Activated naive CD4-positive, alpha-beta T cell treated with anti-CD3 and anti-CD28 coated beads, Interleukin-2, amount 50 U/mL, for 72 hours (primary cell): ENCODE measurements around the gene TDRKH. TPM values are rescaled to one million over a fixed set of nuclear protein-coding genes. Genes with fewer than 3 reads are reported as not detected.
A peak's percentile ranks its signal among the peaks of the same experiment; 100 is the strongest.

Source experiments
- ATAC-seq, 2 donors: fragments of 150-1000 bp; cut with Tn5 transposase; 2 replicates each; pipeline ENCODE4 v1.10.0; 2021; ENCODE audit warnings: mild to moderate bottlenecking in 2 of 2, moderate library complexity in 2 of 2
- DNase-seq, 2 donors: peaks; one replicate each; pipeline ENCODE4 v3.0.0; 2021 to 2022; ENCODE audit warnings: low spot score in 2 of 2
- H3K27ac Mint-ChIP-seq, 2 donors: one replicate each; pipeline ENCODE4 v1.8.0; 2022; ENCODE audit warnings: mild to moderate bottlenecking in 2 of 2, mixed read lengths in 2 of 2
- H3K36me3 Mint-ChIP-seq, 2 donors: one replicate each; pipeline ENCODE4 v1.8.0; 2022; ENCODE audit warnings: mixed read lengths in 2 of 2
- H3K9me3 Mint-ChIP-seq, 2 donors: one replicate each; pipeline ENCODE4 v1.8.0; 2022; ENCODE audit warnings: mixed read lengths in 2 of 2
- total RNA-seq, 2 donors: library from RNA; stranded (reverse); gene quantifications; one replicate each; pipeline ENCODE4 v1.2.3, GENCODE V29; 2022

Gene TDRKH
- total RNA-seq, 2 donors from 2014 or later = 25.1 to 30.7 TPM

DNA sequence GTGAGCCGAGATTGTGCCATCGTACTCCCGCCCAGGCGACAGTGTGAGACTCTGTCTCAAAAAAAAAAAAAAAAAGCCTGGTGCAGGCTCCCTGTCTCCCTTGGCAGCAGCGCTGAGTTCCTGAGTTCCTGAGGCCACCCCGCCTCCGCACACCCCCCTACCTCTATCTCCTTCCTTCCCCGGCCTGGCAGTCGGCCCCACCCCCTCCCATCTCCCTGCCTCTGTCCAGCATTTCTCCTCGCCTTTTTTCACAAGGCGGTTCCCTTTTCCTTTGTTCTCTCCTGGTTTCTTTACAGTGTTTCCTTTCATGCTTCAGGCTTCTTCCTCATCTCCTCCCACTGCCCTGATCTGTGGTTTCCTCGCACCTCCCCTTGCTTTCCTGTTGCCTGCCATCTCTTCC is 38.6 kb upstream of the TDRKH start:
- Mint-ChIP-seq H3K36me3 (no peaks in the 10 kb centered on the region), H3K9me3 (no peaks in the 10 kb centered on the region), H3K27ac (peak overlapping the region; percentile 16 to 70)
- DNase-seq (no peak), ATAC-seq (peak in 1 of 2 donors; percentile 9)

DNA sequence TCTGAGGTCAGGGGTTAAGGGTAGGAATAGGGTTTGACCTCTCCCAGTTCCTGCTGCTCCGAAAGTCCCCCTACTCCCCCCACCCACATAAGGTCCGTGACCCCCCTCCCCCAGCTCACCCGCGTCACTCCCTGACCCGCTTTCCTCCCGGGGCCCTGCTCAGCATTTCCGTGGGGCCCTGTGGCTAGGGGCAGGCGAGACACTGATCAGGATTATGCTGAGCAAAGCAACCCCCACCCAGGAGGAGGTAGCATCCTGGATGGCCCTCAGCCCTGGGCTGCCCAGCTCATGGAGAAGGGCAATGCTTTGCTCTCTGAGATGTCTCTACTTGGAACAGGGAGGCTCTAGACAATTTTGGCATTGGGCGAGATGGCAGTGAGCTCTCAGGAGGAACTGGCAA is 37.6 kb upstream of the TDRKH start:
- no peak for DNase-seq
- no peak for ATAC-seq
- Mint-ChIP-seq H3K36me3 (no peaks in the 10 kb centered on the region), H3K9me3 (no peaks in the 10 kb centered on the region), H3K27ac (peak overlapping the region; percentile 65 to 70)

DNA sequence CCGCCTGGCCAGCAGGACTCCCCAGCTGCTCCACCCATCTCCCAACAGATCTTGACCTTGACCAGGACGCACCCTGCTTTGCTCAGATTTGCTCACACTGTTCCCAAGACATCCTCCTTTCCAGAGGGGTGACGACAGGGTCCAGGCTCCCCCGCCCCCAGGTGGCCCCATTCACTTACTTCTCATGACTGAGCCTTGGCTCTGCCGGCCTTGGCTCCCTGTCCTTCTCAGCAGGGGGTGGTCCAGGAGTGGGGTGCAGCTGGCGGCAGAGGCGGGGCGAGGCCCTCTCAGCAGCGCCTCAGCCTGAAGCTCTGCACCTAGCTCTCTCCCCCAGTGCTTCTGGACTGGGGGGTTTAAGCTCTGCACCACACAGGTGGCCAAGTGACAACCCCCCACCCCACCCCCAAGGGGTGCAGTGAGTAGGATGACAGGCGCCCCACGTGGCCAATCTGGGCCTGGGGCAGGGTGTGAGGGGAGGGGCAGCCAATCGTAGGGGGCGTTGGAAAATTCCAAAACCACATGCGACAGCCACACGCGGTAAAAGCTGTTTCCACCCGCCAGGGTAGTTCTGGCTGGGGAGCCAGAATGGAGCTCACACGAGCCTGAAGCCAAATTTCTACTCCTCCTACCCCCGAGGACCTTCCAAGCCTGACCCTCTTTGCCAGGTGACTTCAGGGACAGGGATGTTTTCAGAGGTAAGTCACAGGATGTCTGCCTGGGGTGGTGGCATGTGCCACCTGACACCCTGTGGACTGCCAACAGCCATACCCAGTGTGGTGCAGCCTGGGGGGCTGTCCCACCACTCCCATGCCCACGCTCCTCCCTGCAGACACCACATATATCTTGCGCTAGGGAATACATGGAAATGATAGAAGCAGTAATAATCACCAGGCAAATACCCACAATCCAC is 35.7 kb upstream of the TDRKH start:
- no peaks in the 10 kb centered on the region for H3K36me3 Mint-ChIP-seq
- peak overlapping the region in 1 of 2 donors; percentile 58 for H3K27ac Mint-ChIP-seq
- ATAC-seq (peak in 1 of 2 donors; percentile 5), DNase-seq (no peak)
- no peaks in the 10 kb centered on the region for H3K9me3 Mint-ChIP-seq

DNA sequence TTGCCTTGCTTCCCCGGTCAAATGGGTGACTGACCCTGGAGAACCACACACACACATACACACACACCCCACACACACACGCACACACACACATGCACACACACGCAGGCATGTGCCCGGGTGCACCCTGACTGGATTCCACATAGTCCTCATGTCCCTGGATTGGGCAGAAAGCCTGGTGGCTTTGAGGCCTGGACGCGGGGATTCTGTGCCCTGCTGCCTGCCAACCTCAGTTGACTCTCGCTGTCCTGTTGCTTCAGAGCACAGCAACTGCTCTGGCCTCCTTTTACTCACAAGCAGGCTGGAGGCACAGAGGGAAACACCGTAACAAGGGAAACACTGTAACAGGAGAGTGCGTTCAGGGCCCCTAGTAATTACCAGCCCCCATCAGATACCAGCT is 34.9 kb upstream of the TDRKH start:
- ATAC-seq (no peak), DNase-seq (no peak)
- Mint-ChIP-seq H3K9me3 (no peaks in the 10 kb centered on the region), H3K27ac (peak overlapping the region in 1 of 2 donors; percentile 58), H3K36me3 (no peaks in the 10 kb centered on the region)

- no peaks in the 10 kb centered on the region for H3K36me3 Mint-ChIP-seq
- no peaks in the 10 kb centered on the region for H3K9me3 Mint-ChIP-seq
- DNase-seq (no peak), ATAC-seq (no peak)
- H3K27ac Mint-ChIP-seq = peak overlapping the region in 1 of 2 donors; percentile 40
Observed at GRCh38 chr1:151823175-151823574, 32.9 kb upstream of the TDRKH start.

GRCh38 chr1:151822404-151822803 is 32.1 kb upstream of the TDRKH start:
- DNase-seq = no peak
- peak; percentile 42 to 59 for ATAC-seq
- H3K36me3 Mint-ChIP-seq = no peaks in the 10 kb centered on the region
- peak overlapping the region; percentile 46 to 68 for H3K27ac Mint-ChIP-seq
- H3K9me3 Mint-ChIP-seq = no peaks in the 10 kb centered on the region

- H3K27ac Mint-ChIP-seq = peak overlapping the region; percentile 63 to 78
- H3K36me3 Mint-ChIP-seq = no peaks in the 10 kb centered on the region
Observed at GRCh38 chr1:151820940-151821339, 30.6 kb upstream of the TDRKH start.

GRCh38 chr1:151819976-151820623 is 29.8 kb upstream of the TDRKH start:
- no peaks in the 10 kb centered on the region for H3K9me3 Mint-ChIP-seq
- DNase-seq (no peak), ATAC-seq (peak; percentile 80 to 84)
- no peaks in the 10 kb centered on the region for H3K36me3 Mint-ChIP-seq
- H3K27ac Mint-ChIP-seq = peak overlapping the region; percentile 63 to 78

More at GRCh38 chr1:151820940-151821339, 30.6 kb upstream of the TDRKH start:
- H3K9me3 Mint-ChIP-seq = no peaks in the 10 kb centered on the region
- ATAC-seq (peak; percentile 5 to 32), DNase-seq (no peak)

GRCh38 chr1:151819227-151819835 is 29.0 kb upstream of the TDRKH start:
- H3K27ac Mint-ChIP-seq = peak overlapping the region; percentile 17 to 63
- ATAC-seq = no peak
- no peak for DNase-seq
- no peaks in the 10 kb centered on the region for H3K36me3 Mint-ChIP-seq
- no peaks in the 10 kb centered on the region for H3K9me3 Mint-ChIP-seq

DNA sequence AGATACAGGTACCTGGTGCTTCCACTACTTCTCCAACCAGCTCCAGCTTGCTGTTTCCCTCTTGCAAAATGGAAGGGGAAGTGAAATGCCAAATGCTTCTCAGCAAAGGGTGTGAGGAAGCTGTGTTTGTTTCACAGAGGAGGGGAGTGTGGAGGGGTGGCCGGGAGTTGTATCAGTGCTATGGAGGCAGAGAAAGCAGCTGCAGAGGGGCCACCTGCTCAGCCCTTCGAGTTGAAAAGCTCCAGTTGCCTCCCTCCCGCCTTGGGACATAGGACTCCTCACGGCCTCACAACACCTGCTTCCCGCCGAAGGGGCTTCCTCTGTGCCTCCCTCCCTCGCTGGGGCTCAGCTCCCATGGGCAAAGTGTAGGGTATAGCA is 27.0 kb upstream of the TDRKH start:
- no peak for ATAC-seq
- DNase-seq = no peak
- H3K9me3 Mint-ChIP-seq = no peaks in the 10 kb centered on the region
- no peaks in the 10 kb centered on the region for H3K36me3 Mint-ChIP-seq
- no peak overlapping the region for H3K27ac Mint-ChIP-seq

DNA sequence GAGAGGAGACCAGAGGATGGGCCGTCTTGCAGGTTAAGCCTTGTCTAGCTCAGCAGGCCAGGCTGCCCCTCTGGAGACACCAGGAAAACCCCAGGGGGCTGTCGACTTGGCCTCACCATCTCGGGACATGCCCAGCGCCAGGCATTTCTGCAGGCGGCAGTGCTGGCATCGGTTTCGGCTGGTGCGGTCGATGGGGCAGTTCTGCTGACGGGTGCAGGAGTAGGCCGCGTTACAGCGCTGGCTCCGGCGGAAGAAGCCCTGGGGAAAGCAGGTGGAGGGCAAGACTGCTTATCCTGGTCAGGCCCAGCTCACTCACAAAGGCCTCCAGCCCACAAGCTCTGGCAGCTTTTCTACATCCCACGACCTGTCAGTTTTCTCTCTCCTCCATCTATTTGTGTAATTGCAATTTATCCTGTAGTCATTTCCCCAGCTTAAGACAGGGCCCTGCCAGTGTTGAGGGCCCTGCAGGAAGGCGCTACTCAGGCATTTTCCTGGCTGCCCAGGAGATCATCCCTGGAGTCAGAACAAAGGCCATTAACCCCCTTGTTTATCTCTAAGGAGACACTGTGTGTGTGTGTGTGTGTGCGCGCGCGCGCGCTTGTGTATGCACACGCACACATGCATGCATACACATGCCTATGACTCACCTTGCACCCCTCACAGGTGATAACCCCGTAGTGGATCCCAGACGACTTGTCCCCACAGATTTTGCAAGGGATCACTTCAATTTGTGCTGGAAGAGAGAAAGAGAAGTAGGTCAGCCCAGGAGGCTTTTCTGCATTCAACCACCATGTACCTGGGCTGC is 26.4 kb upstream of the TDRKH start:
- no peaks in the 10 kb centered on the region for H3K36me3 Mint-ChIP-seq
- no peak overlapping the region for H3K27ac Mint-ChIP-seq
- ATAC-seq (no peak), DNase-seq (no peak)
- no peaks in the 10 kb centered on the region for H3K9me3 Mint-ChIP-seq

GRCh38 chr1:151815716-151816327 is 25.5 kb upstream of the TDRKH start:
- ATAC-seq (no peak), DNase-seq (no peak)
- Mint-ChIP-seq H3K36me3 (no peaks in the 10 kb centered on the region), H3K27ac (peak overlapping the region in 1 of 2 donors; percentile 40), H3K9me3 (no peaks in the 10 kb centered on the region)

- Mint-ChIP-seq H3K36me3 (no peaks in the 10 kb centered on the region), H3K9me3 (no peaks in the 10 kb centered on the region), H3K27ac (no peak overlapping the region)
- ATAC-seq (no peak), DNase-seq (no peak)
Observed at GRCh38 chr1:151814971-151815545, 24.8 kb upstream of the TDRKH start.

- ATAC-seq (no peak), DNase-seq (no peak)
- Mint-ChIP-seq H3K9me3 (no peaks in the 10 kb centered on the region), H3K27ac (no peak overlapping the region), H3K36me3 (no peaks in the 10 kb centered on the region)
Observed at GRCh38 chr1:151814426-151814825, 24.1 kb upstream of the TDRKH start.

GRCh38 chr1:151813271-151813977 is 23.1 kb upstream of the TDRKH start:
- peak overlapping the region in 1 of 2 donors; percentile 23 for H3K27ac Mint-ChIP-seq
- no peaks in the 10 kb centered on the region for H3K9me3 Mint-ChIP-seq
- no peak for ATAC-seq
- no peaks in the 10 kb centered on the region for H3K36me3 Mint-ChIP-seq
- DNase-seq = no peak
